OCI-LY3 (cell line): ENCODE results near the gene TMEM260.

ENCODE experiments used
- H2AFZ ChIP-seq: fragments of 200-600, 300-600 bp; shearing (Covaris generic); 2 replicates; pipeline ENCODE4 v1.6.0; 2014; ENCODE audit warnings: antibody characterized with exemption, low read depth, low read length
- H3K27ac ChIP-seq: fragments of 200-600, 300-600 bp; sonication (generic); 2 replicates; pipeline ENCODE4 v1.5.1; 2014; ENCODE audit warnings: mild to moderate bottlenecking, low read length, moderate library complexity, mixed read lengths
- H3K27me3 ChIP-seq: fragments of 200-600, 300-600 bp; sonication (generic); 2 replicates; pipeline ENCODE4 v1.6.1; 2014; ENCODE audit warnings: low read depth, low read length, mixed read lengths
- H3K36me3 ChIP-seq: fragments of 200-600, 300-600 bp; sonication (generic); replicated peaks from 2 replicates; pipeline ENCODE3; 2014; ENCODE audit warnings: low read depth, low read length, mixed read lengths
- H3K4me1 ChIP-seq: fragments of 300-600, 200-600 bp; sonication (generic); 2 replicates; pipeline ENCODE4 v1.6.1; 2014; ENCODE audit warnings: low read length, mixed read lengths
- H3K4me2 ChIP-seq: fragments of 200-600, 300-600 bp; sonication (generic); 2 replicates; pipeline ENCODE4 v1.6.1; 2014; ENCODE audit warnings: low read length, mixed read lengths
- H3K4me3 ChIP-seq: fragments of 300-600, 200-600 bp; sonication (generic); 2 replicates; pipeline ENCODE4 v1.5.1; 2014; ENCODE audit warnings: antibody characterized with exemption, mild to moderate bottlenecking, low read length, moderate library complexity
- H3K79me2 ChIP-seq: fragments of 300-600, 200-600 bp; shearing (Covaris generic); 2 replicates; pipeline ENCODE4 v1.6.1; 2014; ENCODE audit warnings: mild to moderate bottlenecking, low read length, mixed read lengths
- H3K9ac ChIP-seq: fragments of 300-600, 200-600 bp; shearing (Covaris generic); 2 replicates; pipeline ENCODE4 v1.6.0; 2014; ENCODE audit warnings: mild to moderate bottlenecking, low read length, moderate library complexity
- H3K9me3 ChIP-seq: fragments of 200-600, 300-600 bp; shearing (Covaris generic); 2 replicates; pipeline ENCODE4 v1.6.1; 2014; ENCODE audit warnings: low read length, mixed read lengths; ENCODE audit not compliant: insufficient read depth
- H4K20me1 ChIP-seq: fragments of 200-600, 300-600 bp; sonication (generic); 2 replicates; pipeline ENCODE4 v1.6.1; 2016; ENCODE audit warnings: low read length, mixed read lengths; ENCODE audit not compliant: insufficient read depth
- CTCF ChIP-seq: fragments of 200-600, 300-600 bp; sonication (generic); IDR thresholded peaks from 2 replicates; pipeline ENCODE4 v1.5.1; 2014; ENCODE audit warnings: antibody characterized with exemption, low read length, low read depth
- EZH2phosphoT487 ChIP-seq: fragments of 200-600 bp; shearing (Covaris generic); IDR thresholded peaks from 2 replicates; pipeline ENCODE4 v1.6.1; 2018; ENCODE audit warnings: antibody characterized with exemption, mixed run types, low read depth

TMEM260 gene

GRCh38 chr14:56569174-56569573 is 10.4 kb upstream of the TMEM260 start:
- Histone ChIP-seq H3K4me3 (no peak overlapping the region), H3K36me3 (no peaks in the 10 kb centered on the region), H2AFZ (no peak overlapping the region), H3K4me2 (no peak overlapping the region), H3K27me3 (peaks cover 20% of the 10 kb centered on the region), H3K27ac (no peak overlapping the region), H3K9ac (no peak overlapping the region), H3K4me1 (peaks cover 8% of the 10 kb centered on the region), H3K9me3 (no peaks in the 10 kb centered on the region), H3K79me2 (no peaks in the 10 kb centered on the region), H4K20me1 (no peaks in the 10 kb centered on the region)
- TF ChIP-seq EZH2phosphoT487 (no peak), CTCF (no peak)

GRCh38 chr14:56570295-56570694 is 9.3 kb upstream of the TMEM260 start:
- H3K4me3 ChIP-seq = no peak overlapping the region
- H3K27me3 ChIP-seq = peaks cover 16% of the 10 kb centered on the region
- no peak overlapping the region for H2AFZ ChIP-seq
- H3K27ac ChIP-seq = no peak overlapping the region
- H3K4me2 ChIP-seq = no peak overlapping the region
- peaks cover 8% of the 10 kb centered on the region for H3K4me1 ChIP-seq
- no peak overlapping the region for H3K9ac ChIP-seq
- TF ChIP-seq CTCF (no peak), EZH2phosphoT487 (no peak)
- H3K9me3 ChIP-seq = no peaks in the 10 kb centered on the region
- no peaks in the 10 kb centered on the region for H3K36me3 ChIP-seq
- H4K20me1 ChIP-seq = no peaks in the 10 kb centered on the region
- no peaks in the 10 kb centered on the region for H3K79me2 ChIP-seq

DNA sequence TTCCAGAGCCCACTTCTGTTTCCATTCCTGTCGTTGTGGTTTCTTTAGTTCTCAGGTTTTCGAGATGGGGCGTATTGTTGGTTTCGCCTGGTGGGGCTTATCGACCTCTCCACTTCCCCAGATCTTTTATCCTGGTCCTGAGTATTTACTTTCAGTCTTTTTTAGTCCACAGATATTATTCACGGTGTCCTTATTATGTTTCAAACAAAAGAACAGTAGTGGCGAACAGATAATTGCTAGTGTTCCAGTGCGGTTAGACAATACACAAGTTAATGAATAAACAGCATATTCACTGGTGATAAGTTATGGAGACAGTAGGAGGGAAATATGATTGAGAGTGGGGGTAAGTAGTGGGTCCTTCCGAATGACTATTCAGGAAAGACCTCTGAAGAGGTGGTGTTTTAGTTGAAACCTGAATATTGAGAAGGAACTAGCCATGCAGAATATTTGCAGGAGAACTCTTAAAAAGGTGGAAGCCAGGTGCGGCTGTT is 668 bp downstream of the TMEM260 start:
- peak overlapping the region; percentile 62 for H3K27ac ChIP-seq

More for the DNA sequence above, 668 bp downstream of the TMEM260 start:
- Histone ChIP-seq H2AFZ (peak overlapping the region; percentile 98; the same call in 1 of the 2 replicates), H3K27me3 (no peaks in the 10 kb centered on the region), H3K9ac (peak overlapping the region; percentile 85), H4K20me1 (peaks cover 38% of the 10 kb centered on the region), H3K36me3 (no peaks in the 10 kb centered on the region), H3K9me3 (no peaks in the 10 kb centered on the region), H3K4me3 (peak overlapping the region; percentile 98), H3K4me2 (peak overlapping the region; percentile 98), H3K4me1 (peaks cover 55% of the 10 kb centered on the region), H3K79me2 (peaks cover 44% of the 10 kb centered on the region)
- TF ChIP-seq CTCF (no peak), EZH2phosphoT487 (no peak)
